HCT116 (cell line): ENCODE data around the gene MUC5B. TPM values are rescaled to one million over a fixed set of nuclear protein-coding genes. Genes with fewer than 3 reads are reported as not detected.

ENCODE experiments used
- ATAC-seq: fragments of 200-7000 bp; cut with Tn5 transposase; 2 replicates; pipeline ENCODE4 v1.9.1; 2020; ENCODE audit warnings: mild to moderate bottlenecking, moderate library complexity
- BruUV-seq: library from RNA; stranded (reverse); fragments of 400-500 nt; replicated peaks from 2 replicates; lab custom pipeline; 2021; lab: Mats Ljungman, UMichigan
- CTCF ChIA-PET: fragments of 300-600 bp; sonication (Branson Sonifier 250); formaldehyde crosslinking; loops from one replicate; lab custom pipeline; 2021; ENCODE audit warnings: antibody characterized with exemption; lab: Charles Lee
- POLR2A ChIA-PET: fragments of 300-600, 350-600 bp; sonication (Branson Sonifier 250); formaldehyde crosslinking; loops from one replicate; lab custom pipeline; 2021; ENCODE audit warnings: antibody characterized with exemption; lab: Charles Lee
- RAD21 ChIA-PET, 2 experiments: fragments of 300-600 bp; sonication (Branson Sonifier 250); formaldehyde crosslinking; loops; one replicate each; lab custom pipeline; 2023; ENCODE audit warnings: low total read pairs in 2 of 2; ENCODE audit not compliant: uncharacterized antibody in 2 of 2, unreplicated experiment in 2 of 2, low non-redundant PET in 1 of 2; lab: Charles Lee
- DNase-seq: peaks from one replicate; pipeline ENCODE4 v3.0.0-alpha.2; 2010; ENCODE audit warnings: low read depth, low spot score
- H2AFZ ChIP-seq: fragments of 200-600 bp; shearing (Covaris generic), sonication (generic); 2 replicates; pipeline ENCODE4 v1.6.1; 2017; ENCODE audit warnings: low read depth, mixed run types, mixed read lengths, antibody characterized with exemption, low read length; ENCODE audit not compliant: poor library complexity, severe bottlenecking
- H3K27ac ChIP-seq: 2 replicates; pipeline ENCODE4 v1.5.1; 2012; ENCODE audit warnings: low read depth, low read length
- H3K27me3 ChIP-seq: fragments of 200-600 bp; sonication (generic); 2 replicates; pipeline ENCODE4 v1.6.1; 2016; ENCODE audit warnings: mixed run types, low read length, mixed read lengths; ENCODE audit not compliant: insufficient read depth
- H3K36me3 ChIP-seq, 2 experiments: fragments of 200-500 bp in 1 of 2; fragments of 200-600 bp in 1 of 2; sonication (Bioruptor generic) in 1 of 2; sonication (generic) in 1 of 2; 2 replicates each; pipeline versions ENCODE4 v1.5.1 to v1.6.1; 2014 to 2016; ENCODE audit warnings: low read length in 2 of 2, inconsistent platforms in 1 of 2, mixed read lengths in 1 of 2, mixed run types in 1 of 2; ENCODE audit not compliant: insufficient read depth in 2 of 2, control insufficient read depth in 1 of 2
- H3K4me1 ChIP-seq, 2 experiments: fragments of 200-600 bp in 1 of 2; sonication (generic) in 1 of 2; 2 replicates each; pipeline versions ENCODE4 v1.5.1 to v1.6.1; 2012 to 2017; ENCODE audit warnings: low read length in 2 of 2, inconsistent platforms in 1 of 2, mild to moderate bottlenecking in 1 of 2, mixed read lengths in 1 of 2, mixed run types in 1 of 2, moderate library complexity in 1 of 2; ENCODE audit not compliant: insufficient read depth in 2 of 2, control insufficient read depth in 1 of 2
- H3K4me2 ChIP-seq: fragments of 200-600 bp; sonication (generic); 2 replicates; pipeline ENCODE4 v1.6.1; 2017; ENCODE audit warnings: mixed run types, low read length, mixed read lengths
- H3K4me3 ChIP-seq, 2 experiments: fragments of 200-600 bp in 1 of 2; sonication (generic) in 1 of 2; replicated peaks in 1 of 2; 2 replicates each; pipeline ENCODE4 v1.5.1; 2011 to 2016; ENCODE audit warnings: low read length in 2 of 2, control low read depth in 1 of 2, low read depth in 1 of 2, mild to moderate bottlenecking in 1 of 2, mixed read lengths in 1 of 2, mixed run types in 1 of 2
- H3K79me2 ChIP-seq: fragments of 200-600 bp; sonication (generic); 2 replicates; pipeline ENCODE4 v1.6.1; 2017; ENCODE audit warnings: mild to moderate bottlenecking, mixed run types, low read length, moderate library complexity, mixed read lengths; ENCODE audit not compliant: insufficient read depth
- H3K9ac ChIP-seq: fragments of 200-600 bp; sonication (generic); 2 replicates; pipeline ENCODE4 v1.6.1; 2016; ENCODE audit warnings: low read length, mixed read lengths
- H3K9me2 ChIP-seq: fragments of 200-600 bp; sonication (generic), shearing (Covaris generic); 2 replicates; pipeline ENCODE4 v1.6.1; 2017; ENCODE audit warnings: mixed run types, mild to moderate bottlenecking, moderate library complexity; ENCODE audit not compliant: insufficient read depth
- H3K9me3 ChIP-seq, 2 experiments: fragments of 200-500 bp in 1 of 2; fragments of 200-600 bp in 1 of 2; sonication (Bioruptor generic) in 1 of 2; sonication (generic) in 1 of 2; 2 replicates each; pipeline ENCODE4 v1.6.1; 2014 to 2017; ENCODE audit warnings: low read length in 2 of 2, mixed read lengths in 2 of 2, inconsistent platforms in 1 of 2, low read depth in 1 of 2, mild to moderate bottlenecking in 1 of 2, mixed run types in 1 of 2, moderate library complexity in 1 of 2; ENCODE audit not compliant: control insufficient read depth in 1 of 2, insufficient read depth in 1 of 2
- H4K20me1 ChIP-seq: fragments of 200-600 bp; sonication (generic), shearing (Covaris generic); 2 replicates; pipeline ENCODE4 v1.6.1; 2017; ENCODE audit warnings: mixed run types, mild to moderate bottlenecking, moderate library complexity; ENCODE audit not compliant: insufficient read depth
- CBX3 ChIP-seq: IDR thresholded peaks from 2 replicates; pipeline ENCODE4 v1.6.1; 2012; ENCODE audit warnings: low read depth
- CEBPB ChIP-seq: IDR thresholded peaks from 2 replicates; pipeline ENCODE4 v1.6.1; 2012; ENCODE audit warnings: low read depth
- EGR1 ChIP-seq: IDR thresholded peaks from 2 replicates; pipeline ENCODE4 v1.6.1; 2012; ENCODE audit warnings: low read depth
- ELF1 ChIP-seq: IDR thresholded peaks from 2 replicates; pipeline ENCODE4 v1.6.1; 2012; ENCODE audit warnings: low read depth, borderline replicate concordance
- EZH2 ChIP-seq: fragments of 200-600 bp; sonication (generic); IDR thresholded peaks from 2 replicates; pipeline ENCODE4 v1.6.1; 2017; ENCODE audit warnings: antibody characterized with exemption, mixed run types
- EZH2phosphoT487 ChIP-seq: fragments of 200-600 bp; IDR thresholded peaks from 2 replicates; pipeline ENCODE4 v1.6.1; 2018; ENCODE audit warnings: antibody characterized with exemption, borderline replicate concordance
- JUND ChIP-seq: IDR thresholded peaks from 2 replicates; pipeline ENCODE4 v1.6.1; 2012
- MAX ChIP-seq: IDR thresholded peaks from 2 replicates; pipeline ENCODE4 v1.6.1; 2012
- POLR2AphosphoS5 ChIP-seq: IDR thresholded peaks from 2 replicates; pipeline ENCODE4 v1.6.1; 2011; ENCODE audit warnings: mild to moderate bottlenecking, low read depth, low read length, moderate library complexity
- RAD21 ChIP-seq: IDR thresholded peaks from 2 replicates; pipeline ENCODE4 v1.6.1; 2012; ENCODE audit warnings: low read depth, mild to moderate bottlenecking
- REST ChIP-seq: IDR thresholded peaks from 2 replicates; pipeline ENCODE4 v1.6.1; 2012; ENCODE audit warnings: low read depth
- SIN3A ChIP-seq: IDR thresholded peaks from 2 replicates; pipeline ENCODE4 v1.6.1; 2012; ENCODE audit warnings: low read depth
- SP1 ChIP-seq: IDR thresholded peaks from 2 replicates; pipeline ENCODE4 v1.6.1; 2012; ENCODE audit warnings: low read depth
- SRF ChIP-seq: IDR thresholded peaks from 2 replicates; pipeline ENCODE4 v1.6.1; 2012; ENCODE audit warnings: low read depth
- TCF7L2 ChIP-seq: IDR thresholded peaks from 2 replicates; pipeline ENCODE4 v1.7.0; 2011; ENCODE audit warnings: borderline replicate concordance, inconsistent platforms; ENCODE audit not compliant: insufficient read depth, insufficient read length; ENCODE audit errors: extremely low read depth
- YY1 ChIP-seq: IDR thresholded peaks from 2 replicates; pipeline ENCODE4 v1.6.1; 2011; ENCODE audit warnings: low read length, low read depth, moderate library complexity, mild to moderate bottlenecking; ENCODE audit not compliant: insufficient replicate concordance; ENCODE audit errors: extremely low read depth
- ZBTB33 ChIP-seq: IDR thresholded peaks from 2 replicates; pipeline ENCODE4 v1.6.1; 2011; ENCODE audit warnings: mild to moderate bottlenecking, low read length, moderate library complexity; ENCODE audit not compliant: insufficient replicate concordance; ENCODE audit errors: extremely low read depth
- ZFX ChIP-seq: fragments of 450-650 bp; IDR thresholded peaks from 2 replicates; pipeline ENCODE4 v1.6.1; 2017
- ZNF274 ChIP-seq: fragments of 200-500 bp; sonication (Bioruptor generic); IDR thresholded peaks from 2 replicates; pipeline ENCODE4 v1.6.1; 2014; ENCODE audit warnings: mild to moderate bottlenecking, low read depth, low read length, inconsistent platforms
- intact Hi-C: fragments of 100-400 bp; cut with micrococcal nuclease; formaldehyde crosslinking; loops from 2 replicates; pipeline ENCODE4 v1.10.0; 2022
- total RNA-seq: library from RNA; stranded (reverse); gene quantifications from one replicate; pipeline ENCODE4 v1.2.1, GENCODE V29; 2021; ENCODE audit not compliant: unreplicated experiment

MUC5B gene
- total RNA-seq, 1 experiment from 2014 or later: 1.5 TPM

- no peak for TF ChIP-seq REST
- TF ChIP-seq CEBPB: no peak
- no peak for TF ChIP-seq MAX
- no peak for TF ChIP-seq EZH2
- TF ChIP-seq ZFX: no peak
- TF ChIP-seq ELF1: no peak
These were observed 77.3 kb downstream of the MUC5B start (continued) for GRCh38 chr11:1300121-1300520.

- Histone ChIP-seq H2AFZ (no peak overlapping the region), H3K4me1 (peaks cover 0 to 2% of the 10 kb centered on the region in 2 experiments; a peak in 1 of 4 replicates), H3K36me3 (0 out of 4 replicates have a peak, but pooled peaks cover 0 to 2% of the 10 kb centered on the region in 2 experiments), H3K27me3 (no peaks in the 10 kb centered on the region), H3K27ac (no peak overlapping the region), H3K79me2 (peaks cover 45% of the 10 kb centered on the region), H3K9me3 (no peaks in the 10 kb centered on the region), H3K4me2 (no peak overlapping the region), H3K9me2 (no peaks in the 10 kb centered on the region), H3K4me3 (no peak overlapping the region), H4K20me1 (no peaks in the 10 kb centered on the region), H3K9ac (no peak overlapping the region)
- ATAC-seq (no peak), DNase-seq (no peak)
- ChIA-PET CTCF (no interaction called here), POLR2A (no interaction called here), RAD21 (no interaction called here)
- no TSS peak for BruUV-seq
- intact Hi-C loops: no loop called here
- TF ChIP-seq CEBPB (no peak), CBX3 (no peak), ZBTB33 (no peak), ELF1 (no peak), SIN3A (no peak), SP1 (no peak), TCF7L2 (no peak), EZH2phosphoT487 (no peak), SRF (no peak), EGR1 (no peak), RAD21 (no peak), MAX (no peak), JUND (no peak), YY1 (no peak), ZNF274 (no peak), POLR2AphosphoS5 (no peak)
These were observed 77.8 kb downstream of the MUC5B start for GRCh38 chr11:1300569-1301187.
